ENCODE data around the gene PCDH10. TPM values are rescaled to one million over a fixed set of nuclear protein-coding genes. Genes with fewer than 3 reads are reported as not detected.

The PCDH10 gene
- total and polyA plus RNA-seq, 12 donors = 0.01 to 0.20 (median 0.09) TPM; not detected in 3

GRCh38 chr4:133147921-133148689 lies 989 bp upstream of the PCDH10 start:
- Histone ChIP-seq H3K36me3 (no peaks in the 10 kb centered on the region), H3K9me3 (no peaks in the 10 kb centered on the region), H3K27me3 (peaks cover 30 to 97% (median 91%) of the 10 kb centered on the region in 7 donors), H3K4me3 (peak overlapping the region in 8 of 10 donors; percentile 30 to 50 (median 41)), H3K4me1 (peaks cover 6 to 65% (median 60%) of the 10 kb centered on the region in 9 donors), H3K27ac (no peak overlapping the region)
- 1 to 2% methylated on average over 54 of the region's 54 CpGs for WGBS, 2 donors
- no peak for TF ChIP-seq CTCF (IDR thresholded peaks at IDR 0.05)
- intact Hi-C loops (cut with DNase I) = no loop called here
- DNase-seq (peak in 1 of 2 donors; percentile 15), ATAC-seq (peak in 3 of 8 donors; percentile 26 to 61 (median 45))

DNA sequence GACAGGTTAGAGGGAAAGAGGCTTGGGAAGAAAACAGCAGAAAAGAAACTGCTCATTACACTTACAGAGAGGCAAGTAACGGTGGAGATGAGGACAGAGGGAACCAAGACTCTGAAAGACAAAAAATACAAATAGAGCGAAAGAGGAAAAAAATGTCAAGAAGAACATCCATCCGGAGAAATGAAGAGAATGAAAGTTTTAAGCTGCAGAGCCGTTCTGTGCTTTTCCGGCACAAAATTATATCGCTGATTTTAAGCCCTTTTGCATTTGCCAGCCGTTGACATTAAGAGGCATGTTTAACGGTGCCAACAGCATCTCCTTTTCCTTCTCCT lies 236 bp downstream of the PCDH10 start:
- TF ChIP-seq CTCF (IDR thresholded peaks at IDR 0.05) = no peak

DNA sequence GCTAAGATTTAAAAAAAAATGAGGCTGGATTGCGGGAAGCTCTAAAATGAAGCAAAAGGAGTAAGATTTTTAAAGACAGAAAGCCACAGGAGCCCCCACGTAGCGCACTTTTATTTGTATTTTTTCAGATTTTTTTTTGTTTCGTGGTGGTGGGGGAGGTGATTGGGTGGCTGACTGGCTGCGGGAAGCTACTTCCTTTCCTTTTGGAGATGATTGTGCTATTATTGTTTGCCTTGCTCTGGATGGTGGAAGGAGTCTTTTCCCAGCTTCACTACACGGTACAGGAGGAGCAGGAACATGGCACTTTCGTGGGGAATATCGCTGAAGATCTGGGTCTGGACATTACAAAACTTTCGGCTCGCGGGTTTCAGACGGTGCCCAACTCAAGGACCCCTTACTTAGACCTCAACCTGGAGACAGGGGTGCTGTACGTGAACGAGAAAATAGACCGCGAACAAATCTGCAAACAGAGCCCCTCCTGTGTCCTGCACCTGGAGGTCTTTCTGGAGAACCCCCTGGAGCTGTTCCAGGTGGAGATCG lies 908 bp downstream of the PCDH10 start:
- ATAC-seq (no peak), DNase-seq (no peak)
- no peak for TF ChIP-seq CTCF (IDR thresholded peaks at IDR 0.05)
- H3K27ac ChIP-seq = no peak overlapping the region
- 1% methylated on average over 17 of the region's 17 CpGs for WGBS, 2 donors
- no peaks in the 10 kb centered on the region for H3K9me3 ChIP-seq
- H3K4me3 ChIP-seq = peak overlapping the region in 9 of 10 donors; percentile 22 to 50 (median 41)
- peaks cover 6 to 65% (median 60%) of the 10 kb centered on the region in 9 donors for H3K4me1 ChIP-seq
- H3K27me3 ChIP-seq = peaks cover 30 to 100% (median 96%) of the 10 kb centered on the region in 7 donors
- intact Hi-C loops (cut with DNase I) = no loop called here
- H3K36me3 ChIP-seq = no peaks in the 10 kb centered on the region

More for the DNA sequence above, 236 bp downstream of the PCDH10 start:
- Histone ChIP-seq H3K27ac (no peak overlapping the region), H3K36me3 (no peaks in the 10 kb centered on the region), H3K4me3 (peak overlapping the region in 9 of 10 donors; percentile 22 to 50 (median 41)), H3K4me1 (peaks cover 6 to 65% (median 60%) of the 10 kb centered on the region in 9 donors), H3K27me3 (peaks cover 30 to 100% (median 97%) of the 10 kb centered on the region in 7 donors), H3K9me3 (no peaks in the 10 kb centered on the region)
- WGBS, 2 donors = 2 to 4% methylated on average over 8 of the region's 8 CpGs
- no peak for DNase-seq
- intact Hi-C loops (cut with DNase I) = no loop called here
- no peak for ATAC-seq

DNA sequence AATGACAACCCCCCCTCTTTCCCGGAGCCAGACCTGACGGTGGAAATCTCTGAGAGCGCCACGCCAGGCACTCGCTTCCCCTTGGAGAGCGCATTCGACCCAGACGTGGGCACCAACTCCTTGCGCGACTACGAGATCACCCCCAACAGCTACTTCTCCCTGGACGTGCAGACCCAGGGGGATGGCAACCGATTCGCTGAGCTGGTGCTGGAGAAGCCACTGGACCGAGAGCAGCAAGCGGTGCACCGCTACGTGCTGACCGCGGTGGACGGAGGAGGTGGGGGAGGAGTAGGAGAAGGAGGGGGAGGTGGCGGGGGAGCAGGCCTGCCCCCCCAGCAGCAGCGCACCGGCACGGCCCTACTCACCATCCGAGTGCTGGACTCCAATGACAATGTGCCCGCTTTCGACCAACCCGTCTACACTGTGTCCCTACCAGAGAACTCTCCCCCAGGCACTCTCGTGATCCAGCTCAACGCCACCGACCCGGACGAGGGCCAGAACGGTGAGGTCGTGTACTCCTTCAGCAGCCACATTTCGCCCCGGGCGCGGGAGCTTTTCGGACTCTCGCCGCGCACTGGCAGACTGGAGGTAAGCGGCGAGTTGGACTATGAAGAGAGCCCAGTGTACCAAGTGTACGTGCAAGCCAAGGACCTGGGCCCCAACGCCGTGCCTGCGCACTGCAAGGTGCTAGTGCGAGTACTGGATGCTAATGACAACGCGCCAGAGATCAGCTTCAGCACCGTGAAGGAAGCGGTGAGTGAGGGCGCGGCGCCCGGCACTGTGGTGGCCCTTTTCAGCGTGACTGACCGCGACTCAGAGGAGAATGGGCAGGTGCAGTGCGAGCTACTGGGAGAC lies 1.6 kb downstream of the PCDH10 start:
- WGBS, 2 donors = 1 to 2% methylated on average over 58 to 63 of the region's 63 CpGs
- Histone ChIP-seq H3K4me1 (peaks cover 6 to 65% (median 60%) of the 10 kb centered on the region in 9 donors), H3K27ac (no peak overlapping the region), H3K9me3 (no peaks in the 10 kb centered on the region), H3K27me3 (peaks cover 30 to 99% (median 92%) of the 10 kb centered on the region in 7 donors), H3K36me3 (no peaks in the 10 kb centered on the region), H3K4me3 (peak overlapping the region in 7 of 10 donors; percentile 0 to 50 (median 39))
- ATAC-seq = no peak
- intact Hi-C loops (cut with DNase I) = no loop called here
- DNase-seq = no peak
- no peak for TF ChIP-seq CTCF (IDR thresholded peaks at IDR 0.05)
